HCT116 (cell line): ENCODE measurements around the gene C12orf43. TPM values are rescaled to one million over a fixed set of nuclear protein-coding genes. Genes with fewer than 3 reads are reported as not detected.

Experiments
- ATAC-seq: fragments of 200-7000 bp; cut with Tn5 transposase; 2 replicates; pipeline ENCODE4 v1.9.1; 2020; ENCODE audit warnings: mild to moderate bottlenecking, moderate library complexity
- BruUV-seq: library from RNA; stranded (reverse); fragments of 400-500 nt; replicated peaks from 2 replicates; lab custom pipeline; 2021; lab: Mats Ljungman, UMichigan
- CTCF ChIA-PET: fragments of 300-600 bp; sonication (Branson Sonifier 250); formaldehyde crosslinking; loops from one replicate; lab custom pipeline; 2021; ENCODE audit warnings: antibody characterized with exemption; lab: Charles Lee
- POLR2A ChIA-PET: fragments of 300-600, 350-600 bp; sonication (Branson Sonifier 250); formaldehyde crosslinking; loops from one replicate; lab custom pipeline; 2021; ENCODE audit warnings: antibody characterized with exemption; lab: Charles Lee
- RAD21 ChIA-PET, 2 experiments: fragments of 300-600 bp; sonication (Branson Sonifier 250); formaldehyde crosslinking; loops; one replicate each; lab custom pipeline; 2023; ENCODE audit warnings: low total read pairs in 2 of 2; ENCODE audit not compliant: uncharacterized antibody in 2 of 2, unreplicated experiment in 2 of 2, low non-redundant PET in 1 of 2; lab: Charles Lee
- DNase-seq: peaks from one replicate; pipeline ENCODE4 v3.0.0-alpha.2; 2010; ENCODE audit warnings: low read depth, low spot score
- H2AFZ ChIP-seq: fragments of 200-600 bp; shearing (Covaris generic), sonication (generic); 2 replicates; pipeline ENCODE4 v1.6.1; 2017; ENCODE audit warnings: low read depth, mixed run types, mixed read lengths, antibody characterized with exemption, low read length; ENCODE audit not compliant: poor library complexity, severe bottlenecking
- H3K27ac ChIP-seq: 2 replicates; pipeline ENCODE4 v1.5.1; 2012; ENCODE audit warnings: low read depth, low read length
- H3K27me3 ChIP-seq: fragments of 200-600 bp; sonication (generic); 2 replicates; pipeline ENCODE4 v1.6.1; 2016; ENCODE audit warnings: mixed run types, low read length, mixed read lengths; ENCODE audit not compliant: insufficient read depth
- H3K36me3 ChIP-seq, 2 experiments: fragments of 200-500 bp in 1 of 2; fragments of 200-600 bp in 1 of 2; sonication (Bioruptor generic) in 1 of 2; sonication (generic) in 1 of 2; 2 replicates each; pipeline versions ENCODE4 v1.5.1 to v1.6.1; 2014 to 2016; ENCODE audit warnings: low read length in 2 of 2, inconsistent platforms in 1 of 2, mixed read lengths in 1 of 2, mixed run types in 1 of 2; ENCODE audit not compliant: insufficient read depth in 2 of 2, control insufficient read depth in 1 of 2
- H3K4me1 ChIP-seq, 2 experiments: fragments of 200-600 bp in 1 of 2; sonication (generic) in 1 of 2; 2 replicates each; pipeline versions ENCODE4 v1.5.1 to v1.6.1; 2012 to 2017; ENCODE audit warnings: low read length in 2 of 2, inconsistent platforms in 1 of 2, mild to moderate bottlenecking in 1 of 2, mixed read lengths in 1 of 2, mixed run types in 1 of 2, moderate library complexity in 1 of 2; ENCODE audit not compliant: insufficient read depth in 2 of 2, control insufficient read depth in 1 of 2
- H3K4me2 ChIP-seq: fragments of 200-600 bp; sonication (generic); 2 replicates; pipeline ENCODE4 v1.6.1; 2017; ENCODE audit warnings: mixed run types, low read length, mixed read lengths
- H3K4me3 ChIP-seq, 2 experiments: fragments of 200-600 bp in 1 of 2; sonication (generic) in 1 of 2; replicated peaks in 1 of 2; 2 replicates each; pipeline ENCODE4 v1.5.1; 2011 to 2016; ENCODE audit warnings: low read length in 2 of 2, control low read depth in 1 of 2, low read depth in 1 of 2, mild to moderate bottlenecking in 1 of 2, mixed read lengths in 1 of 2, mixed run types in 1 of 2
- H3K79me2 ChIP-seq: fragments of 200-600 bp; sonication (generic); 2 replicates; pipeline ENCODE4 v1.6.1; 2017; ENCODE audit warnings: mild to moderate bottlenecking, mixed run types, low read length, moderate library complexity, mixed read lengths; ENCODE audit not compliant: insufficient read depth
- H3K9ac ChIP-seq: fragments of 200-600 bp; sonication (generic); 2 replicates; pipeline ENCODE4 v1.6.1; 2016; ENCODE audit warnings: low read length, mixed read lengths
- H3K9me2 ChIP-seq: fragments of 200-600 bp; sonication (generic), shearing (Covaris generic); 2 replicates; pipeline ENCODE4 v1.6.1; 2017; ENCODE audit warnings: mixed run types, mild to moderate bottlenecking, moderate library complexity; ENCODE audit not compliant: insufficient read depth
- H3K9me3 ChIP-seq, 2 experiments: fragments of 200-500 bp in 1 of 2; fragments of 200-600 bp in 1 of 2; sonication (Bioruptor generic) in 1 of 2; sonication (generic) in 1 of 2; 2 replicates each; pipeline ENCODE4 v1.6.1; 2014 to 2017; ENCODE audit warnings: low read length in 2 of 2, mixed read lengths in 2 of 2, inconsistent platforms in 1 of 2, low read depth in 1 of 2, mild to moderate bottlenecking in 1 of 2, mixed run types in 1 of 2, moderate library complexity in 1 of 2; ENCODE audit not compliant: control insufficient read depth in 1 of 2, insufficient read depth in 1 of 2
- H4K20me1 ChIP-seq: fragments of 200-600 bp; sonication (generic), shearing (Covaris generic); 2 replicates; pipeline ENCODE4 v1.6.1; 2017; ENCODE audit warnings: mixed run types, mild to moderate bottlenecking, moderate library complexity; ENCODE audit not compliant: insufficient read depth
- CBX3 ChIP-seq: IDR thresholded peaks from 2 replicates; pipeline ENCODE4 v1.6.1; 2012; ENCODE audit warnings: low read depth
- EGR1 ChIP-seq: IDR thresholded peaks from 2 replicates; pipeline ENCODE4 v1.6.1; 2012; ENCODE audit warnings: low read depth
- EZH2 ChIP-seq: fragments of 200-600 bp; sonication (generic); IDR thresholded peaks from 2 replicates; pipeline ENCODE4 v1.6.1; 2017; ENCODE audit warnings: antibody characterized with exemption, mixed run types
- POLR2A ChIP-seq: IDR thresholded peaks from 2 replicates; pipeline ENCODE4 v1.7.0; 2011; ENCODE audit warnings: borderline replicate concordance; ENCODE audit not compliant: insufficient read depth, insufficient read length; ENCODE audit errors: extremely low read depth
- RAD21 ChIP-seq: IDR thresholded peaks from 2 replicates; pipeline ENCODE4 v1.6.1; 2012; ENCODE audit warnings: low read depth, mild to moderate bottlenecking
- SRF ChIP-seq: IDR thresholded peaks from 2 replicates; pipeline ENCODE4 v1.6.1; 2012; ENCODE audit warnings: low read depth
- YY1 ChIP-seq: IDR thresholded peaks from 2 replicates; pipeline ENCODE4 v1.6.1; 2011; ENCODE audit warnings: low read length, low read depth, moderate library complexity, mild to moderate bottlenecking; ENCODE audit not compliant: insufficient replicate concordance; ENCODE audit errors: extremely low read depth
- ZNF274 ChIP-seq: fragments of 200-500 bp; sonication (Bioruptor generic); IDR thresholded peaks from 2 replicates; pipeline ENCODE4 v1.6.1; 2014; ENCODE audit warnings: mild to moderate bottlenecking, low read depth, low read length, inconsistent platforms
- intact Hi-C: fragments of 100-400 bp; cut with micrococcal nuclease; formaldehyde crosslinking; loops from 2 replicates; pipeline ENCODE4 v1.10.0; 2022
- total RNA-seq: library from RNA; stranded (reverse); gene quantifications from one replicate; pipeline ENCODE4 v1.2.1, GENCODE V29; 2021; ENCODE audit not compliant: unreplicated experiment
- TF ChIP-seq, protein P1 (sequence below): IDR thresholded peaks from 2 replicates; pipeline ENCODE4 v1.6.1; 2012
- TF ChIP-seq, protein P2 (sequence below): IDR thresholded peaks from 2 replicates; pipeline ENCODE4 v1.6.1; 2012

C12orf43 gene
- total RNA-seq, 1 experiment from 2014 or later = 16.2 TPM

DNA sequence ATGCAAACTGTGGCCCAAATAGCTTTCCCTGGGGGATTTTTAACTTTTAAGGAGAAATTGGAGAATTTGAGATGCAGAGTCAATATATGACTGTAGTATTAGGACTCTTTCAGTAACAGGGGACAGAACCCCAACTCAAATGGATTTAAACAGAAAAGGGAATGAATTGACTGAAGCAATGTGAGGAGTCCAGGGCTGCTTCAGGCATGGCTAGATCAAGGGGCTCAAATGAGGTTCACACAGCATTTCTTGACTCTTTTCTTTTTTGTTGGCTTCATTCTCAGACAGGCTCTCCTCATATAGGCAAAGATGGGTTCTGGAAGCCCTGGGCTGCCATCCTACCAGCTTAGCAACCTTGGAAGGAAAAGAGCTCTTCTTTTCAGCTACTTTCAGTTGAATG, 24.3 kb downstream of the C12orf43 start:
- Histone ChIP-seq H3K9ac (no peak overlapping the region), H3K4me3 (no peak overlapping the region), H3K9me2 (no peaks in the 10 kb centered on the region), H3K4me1 (no peaks in the 10 kb centered on the region), H3K27ac (no peak overlapping the region), H3K9me3 (no peaks in the 10 kb centered on the region), H3K36me3 (no peaks in the 10 kb centered on the region), H2AFZ (no peak overlapping the region), H3K79me2 (no peaks in the 10 kb centered on the region), H3K27me3 (no peaks in the 10 kb centered on the region), H4K20me1 (no peaks in the 10 kb centered on the region), H3K4me2 (no peak overlapping the region)
- no peak for ATAC-seq
- no TSS peak for BruUV-seq
- ChIA-PET RAD21 (no interaction called here), CTCF (interaction anchor here (0.9 to 1.4 kb wide), 2 partner anchors 18 to 20 kb away, joined by 3 to 4 read pairs; no protein-coding TSS in a partner anchor), POLR2A (no interaction called here)
- TF ChIP-seq RAD21 = no peak
- no peak for TF ChIP-seq POLR2A
- no peak for TF ChIP-seq EZH2
- TF ChIP-seq YY1 = no peak
- TF ChIP-seq CBX3 = no peak
- TF ChIP-seq, protein P1, sequence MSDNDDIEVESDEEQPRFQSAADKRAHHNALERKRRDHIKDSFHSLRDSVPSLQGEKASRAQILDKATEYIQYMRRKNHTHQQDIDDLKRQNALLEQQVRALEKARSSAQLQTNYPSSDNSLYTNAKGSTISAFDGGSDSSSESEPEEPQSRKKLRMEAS = no peak
- no peak for TF ChIP-seq EGR1
- no peak for TF ChIP-seq ZNF274
- TF ChIP-seq, protein P2, sequence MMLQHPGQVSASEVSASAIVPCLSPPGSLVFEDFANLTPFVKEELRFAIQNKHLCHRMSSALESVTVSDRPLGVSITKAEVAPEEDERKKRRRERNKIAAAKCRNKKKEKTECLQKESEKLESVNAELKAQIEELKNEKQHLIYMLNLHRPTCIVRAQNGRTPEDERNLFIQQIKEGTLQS = no peak
- TF ChIP-seq SRF = no peak
- DNase-seq = no peak
- intact Hi-C loops = no loop called here

DNA sequence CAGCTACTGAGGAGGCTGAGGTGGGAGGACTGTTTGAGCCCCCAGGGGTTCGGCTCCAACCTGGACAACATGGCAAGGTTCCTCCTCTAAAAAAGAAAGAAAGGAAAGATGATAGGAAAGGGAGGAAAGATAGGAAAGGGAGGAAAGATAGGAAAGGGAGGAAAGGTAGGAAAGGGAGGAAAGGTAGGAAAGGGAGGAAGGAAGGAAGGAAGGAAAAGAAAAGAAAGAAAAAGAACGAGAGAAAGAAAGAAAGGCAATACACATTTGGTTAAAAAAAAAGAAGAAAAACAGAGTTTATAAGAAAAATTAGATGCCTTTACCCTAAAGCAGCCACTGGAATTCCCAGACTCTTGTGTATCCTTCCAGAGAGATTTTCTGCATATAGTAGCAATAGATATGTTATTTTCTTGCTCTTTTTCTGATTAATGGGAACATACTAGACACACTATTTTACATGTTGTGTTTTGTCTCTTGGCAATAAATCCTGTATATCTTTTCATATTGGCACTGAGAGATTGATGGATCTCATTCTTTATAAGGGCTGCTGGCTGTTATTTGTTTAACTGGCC, 25.7 kb downstream of the C12orf43 start:
- no peaks in the 10 kb centered on the region for H3K9me3 ChIP-seq
- BruUV-seq = no TSS peak
- H3K4me1 ChIP-seq = no peaks in the 10 kb centered on the region; a peak in 1 of 4 replicates
- H3K27ac ChIP-seq = no peak overlapping the region
- H3K9me2 ChIP-seq = no peaks in the 10 kb centered on the region
- no peaks in the 10 kb centered on the region for H3K79me2 ChIP-seq
- intact Hi-C loops = no loop called here
- DNase-seq = no peak
- H3K4me3 ChIP-seq = no peak overlapping the region
- H3K27me3 ChIP-seq = no peaks in the 10 kb centered on the region
- H3K4me2 ChIP-seq = no peak overlapping the region
- TF ChIP-seq ZNF274 = no peak
- ChIA-PET CTCF (no interaction called here), RAD21 (no interaction called here), POLR2A (no interaction called here)
- H2AFZ ChIP-seq = no peak overlapping the region
- H3K9ac ChIP-seq = no peak overlapping the region
- no peaks in the 10 kb centered on the region for H3K36me3 ChIP-seq
- ATAC-seq = no peak
- H4K20me1 ChIP-seq = no peaks in the 10 kb centered on the region
